ENCODE data around the gene KLF17. TPM values are rescaled to one million over a fixed set of nuclear protein-coding genes. Genes with fewer than 3 reads are reported as not detected.

Gene KLF17
- total and polyA plus RNA-seq, 2 of the 8 experiments (the other 6 are each of a cell fraction or from before 2014, with no cell fraction given): not detected

Small RNAs within 50 kb of the gene (small RNA-seq; reads per million reads assigned to genes)
- gene AL035417.1 (ENCODE audit: insufficient read depth) (not detected), gene OOSP1P1 (ENCODE audit: insufficient read depth) (not detected), gene RF00019 (ENCODE audit: insufficient read depth) (not detected), gene RN7SL479P (ENCODE audit: insufficient read depth) (not detected)

Other genes starting within 250 kb of the KLF17 start
- gene ARTN, start 185.0 kb upstream of the KLF17 start, total RNA-seq (2021; fragmentation: NEBNext Ultra II Directional; extraction: Animal tissue kit (Norgen Biotek cat#: 25700)): 22.7 and 23.3 TPM in 2 replicates
- 13.5 and 17.4 TPM in 2 replicates for gene ARTN, start 185.0 kb upstream of the KLF17 start, polyA plus RNA-seq (2011; rRNA removed)
- gene IPO13, start 171.9 kb upstream of the KLF17 start, total RNA-seq (2021; fragmentation: NEBNext Ultra II Directional; extraction: Animal tissue kit (Norgen Biotek cat#: 25700)): 20.7 and 23.0 TPM in 2 replicates
- 27.0 and 29.4 TPM in 2 replicates for gene IPO13, start 171.9 kb upstream of the KLF17 start, polyA plus RNA-seq (2011; rRNA removed)
- 64.9 and 65.3 TPM in 2 replicates for gene DPH2, start 148.8 kb upstream of the KLF17 start, total RNA-seq (2021; fragmentation: NEBNext Ultra II Directional; extraction: Animal tissue kit (Norgen Biotek cat#: 25700))
- 92.1 and 163 TPM in 2 replicates for gene DPH2, start 148.8 kb upstream of the KLF17 start, polyA plus RNA-seq (2011; rRNA removed)
- 105 and 106 TPM in 2 replicates for gene ATP6V0B, start 143.9 kb upstream of the KLF17 start, total RNA-seq (2021; fragmentation: NEBNext Ultra II Directional; extraction: Animal tissue kit (Norgen Biotek cat#: 25700))
- gene ATP6V0B, start 143.9 kb upstream of the KLF17 start, polyA plus RNA-seq (2011; rRNA removed): 302 and 308 TPM in 2 replicates
- gene B4GALT2, start 139.6 kb upstream of the KLF17 start, total RNA-seq (2021; fragmentation: NEBNext Ultra II Directional; extraction: Animal tissue kit (Norgen Biotek cat#: 25700)): 56.5 and 60.6 TPM in 2 replicates
- 121 and 152 TPM in 2 replicates for gene B4GALT2, start 139.6 kb upstream of the KLF17 start, polyA plus RNA-seq (2011; rRNA removed)
- 10.5 and 11.2 TPM in 2 replicates for gene CCDC24, start 127.2 kb upstream of the KLF17 start, total RNA-seq (2021; fragmentation: NEBNext Ultra II Directional; extraction: Animal tissue kit (Norgen Biotek cat#: 25700))
- gene CCDC24, start 127.2 kb upstream of the KLF17 start, polyA plus RNA-seq (2011; rRNA removed): 11.4 and 19.7 TPM in 2 replicates
- 24.1 and 24.2 TPM in 2 replicates for gene SLC6A9, start 87.4 kb upstream of the KLF17 start, total RNA-seq (2021; fragmentation: NEBNext Ultra II Directional; extraction: Animal tissue kit (Norgen Biotek cat#: 25700))
- gene SLC6A9, start 87.4 kb upstream of the KLF17 start, polyA plus RNA-seq (2011; rRNA removed): 20.2 and 34.5 TPM in 2 replicates
- 0.09 TPM in 1 of 2 replicates, not detected in the other for gene KLF18, start 22.8 kb downstream of the KLF17 start, total RNA-seq (2021; fragmentation: NEBNext Ultra II Directional; extraction: Animal tissue kit (Norgen Biotek cat#: 25700))
- 0.15 and 0.19 TPM in 2 replicates for gene KLF18, start 22.8 kb downstream of the KLF17 start, polyA plus RNA-seq (2011; rRNA removed)
- gene DMAP1, start 94.7 kb downstream of the KLF17 start, total RNA-seq (2021; fragmentation: NEBNext Ultra II Directional; extraction: Animal tissue kit (Norgen Biotek cat#: 25700)): 36.4 and 37.6 TPM in 2 replicates
- gene DMAP1, start 94.7 kb downstream of the KLF17 start, polyA plus RNA-seq (2011; rRNA removed): 42.4 and 61.1 TPM in 2 replicates
- gene ERI3, start 236.4 kb downstream of the KLF17 start, total RNA-seq (2021; fragmentation: NEBNext Ultra II Directional; extraction: Animal tissue kit (Norgen Biotek cat#: 25700)): 81.1 and 85.7 TPM in 2 replicates
- 199 and 221 TPM in 2 replicates for gene ERI3, start 236.4 kb downstream of the KLF17 start, polyA plus RNA-seq (2011; rRNA removed)

All from H1 (cell line).